ENCODE results near the gene RPS18.
A peak's percentile ranks its signal among the peaks of the same experiment; 100 is the strongest.

Gene RPS18

DNA sequence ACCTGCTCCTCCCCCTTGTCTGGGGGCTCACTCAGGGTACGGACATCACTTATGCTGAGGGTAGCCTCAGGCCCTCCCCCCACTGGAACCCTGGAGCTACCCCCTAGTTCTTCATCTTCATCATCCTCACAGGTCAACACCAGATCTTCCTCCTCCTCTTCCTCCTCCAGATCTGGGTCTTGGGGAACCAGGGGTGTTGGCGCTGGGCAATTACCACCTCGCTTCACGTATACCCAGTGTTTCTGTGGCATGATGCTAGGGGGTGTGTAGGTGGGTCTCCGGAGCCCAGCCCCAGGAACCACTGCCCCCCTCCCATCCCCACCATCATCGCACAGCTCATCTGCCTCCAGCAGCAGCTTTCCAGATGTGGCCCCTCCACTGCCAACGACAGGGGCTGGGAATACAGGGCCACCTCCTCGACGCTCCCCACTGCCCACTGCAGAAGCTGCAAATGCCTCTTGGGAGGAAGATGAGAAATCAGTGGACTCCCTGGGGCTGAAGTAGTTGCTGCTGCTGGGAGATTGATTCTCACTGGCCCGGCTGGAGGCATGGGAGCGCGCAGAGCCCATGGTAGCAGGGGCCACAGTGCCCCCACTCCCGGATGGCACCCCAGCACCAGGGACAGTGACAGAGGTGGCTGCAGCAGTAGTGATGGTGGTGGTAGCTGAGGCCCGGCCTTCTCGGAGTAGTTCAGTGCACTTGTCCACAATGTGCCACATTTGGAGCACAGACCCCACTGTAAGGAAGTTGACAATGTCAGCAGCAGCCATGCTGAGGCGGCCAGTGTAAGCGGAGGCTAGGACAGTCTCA, 44.1 kb downstream of the RPS18 start:
- TF ChIP-seq, protein P1, sequence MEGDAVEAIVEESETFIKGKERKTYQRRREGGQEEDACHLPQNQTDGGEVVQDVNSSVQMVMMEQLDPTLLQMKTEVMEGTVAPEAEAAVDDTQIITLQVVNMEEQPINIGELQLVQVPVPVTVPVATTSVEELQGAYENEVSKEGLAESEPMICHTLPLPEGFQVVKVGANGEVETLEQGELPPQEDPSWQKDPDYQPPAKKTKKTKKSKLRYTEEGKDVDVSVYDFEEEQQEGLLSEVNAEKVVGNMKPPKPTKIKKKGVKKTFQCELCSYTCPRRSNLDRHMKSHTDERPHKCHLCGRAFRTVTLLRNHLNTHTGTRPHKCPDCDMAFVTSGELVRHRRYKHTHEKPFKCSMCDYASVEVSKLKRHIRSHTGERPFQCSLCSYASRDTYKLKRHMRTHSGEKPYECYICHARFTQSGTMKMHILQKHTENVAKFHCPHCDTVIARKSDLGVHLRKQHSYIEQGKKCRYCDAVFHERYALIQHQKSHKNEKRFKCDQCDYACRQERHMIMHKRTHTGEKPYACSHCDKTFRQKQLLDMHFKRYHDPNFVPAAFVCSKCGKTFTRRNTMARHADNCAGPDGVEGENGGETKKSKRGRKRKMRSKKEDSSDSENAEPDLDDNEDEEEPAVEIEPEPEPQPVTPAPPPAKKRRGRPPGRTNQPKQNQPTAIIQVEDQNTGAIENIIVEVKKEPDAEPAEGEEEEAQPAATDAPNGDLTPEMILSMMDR (IDR thresholded peaks at IDR 0.05; ENCODE audit: low read depth, low read length) = no peak
- H3K4me3 ChIP-seq (replicated peaks in 1 of 2; ENCODE audit: low read depth in 2 of 2, low read length in 2 of 2) = no peak overlapping the region
- no peak for DNase-seq (ENCODE audit: low read depth in 2 of 2)

DNA sequence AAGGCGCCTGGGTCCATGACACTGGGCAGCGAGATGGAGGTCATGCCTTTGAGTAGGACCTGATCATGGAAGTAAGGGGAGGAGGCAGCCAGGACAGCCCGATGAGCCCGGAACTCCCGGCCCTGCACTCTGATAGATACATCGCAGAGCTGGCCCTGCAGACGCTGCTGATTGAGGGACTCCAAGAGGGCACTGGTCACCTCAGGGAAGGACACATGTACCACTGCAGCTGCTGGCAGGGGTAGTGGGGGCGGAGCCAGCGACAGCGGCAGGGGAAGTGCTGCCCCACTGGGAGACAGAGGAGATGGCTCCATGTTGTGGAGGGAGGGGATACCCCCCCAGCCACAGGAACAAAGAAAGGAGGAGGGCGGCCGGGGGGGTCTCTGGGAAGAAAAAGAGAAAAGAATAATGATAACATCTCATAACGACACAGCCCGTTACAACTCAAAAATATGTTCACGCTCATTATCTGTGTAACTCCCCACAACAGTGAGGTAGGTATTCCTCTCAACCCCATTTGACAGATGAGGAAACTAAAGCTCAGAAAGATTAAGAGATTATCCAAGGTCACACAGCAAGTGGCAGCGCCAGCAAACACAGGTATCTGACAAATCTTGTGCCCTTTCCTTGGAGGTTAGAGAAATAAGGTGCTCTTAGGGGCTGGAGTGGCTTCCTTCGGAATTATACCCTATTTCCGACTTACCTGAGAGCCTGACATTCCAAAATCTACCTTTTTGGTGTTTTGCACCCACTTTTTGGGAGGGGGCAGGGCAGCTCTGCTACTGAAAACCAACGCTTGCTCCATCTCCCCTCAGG, 44.9 kb downstream of the RPS18 start:
- H3K4me3 ChIP-seq (replicated peaks in 1 of 2; ENCODE audit: low read depth in 2 of 2, low read length in 2 of 2) = peak overlapping the region; percentile 55 to 63

DNA sequence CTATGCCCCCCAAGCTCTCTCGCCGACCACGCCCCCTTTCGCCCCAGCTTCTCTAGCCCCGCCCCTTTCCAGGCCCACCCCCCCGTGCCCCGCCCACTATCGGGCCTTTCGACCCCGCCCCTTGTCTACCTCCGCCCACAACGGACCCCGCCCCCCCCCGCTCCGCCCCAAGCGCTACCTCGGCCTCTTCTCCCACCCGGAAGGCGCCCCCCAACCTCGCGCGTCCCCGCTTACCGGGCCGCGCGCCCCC, 45.5 kb downstream of the RPS18 start:
- no peak for DNase-seq (ENCODE audit: low read depth in 2 of 2)
- peak overlapping the region; percentile 55 to 63 for H3K4me3 ChIP-seq (replicated peaks in 1 of 2; ENCODE audit: low read depth in 2 of 2, low read length in 2 of 2)
- TF ChIP-seq, protein P1 (IDR thresholded peaks at IDR 0.05; ENCODE audit: low read depth, low read length) = no peak

More for the DNA sequence above, 44.9 kb downstream of the RPS18 start:
- TF ChIP-seq, protein P1 (IDR thresholded peaks at IDR 0.05; ENCODE audit: low read depth, low read length) = no peak
- no peak for DNase-seq (ENCODE audit: low read depth in 2 of 2)

DNA sequence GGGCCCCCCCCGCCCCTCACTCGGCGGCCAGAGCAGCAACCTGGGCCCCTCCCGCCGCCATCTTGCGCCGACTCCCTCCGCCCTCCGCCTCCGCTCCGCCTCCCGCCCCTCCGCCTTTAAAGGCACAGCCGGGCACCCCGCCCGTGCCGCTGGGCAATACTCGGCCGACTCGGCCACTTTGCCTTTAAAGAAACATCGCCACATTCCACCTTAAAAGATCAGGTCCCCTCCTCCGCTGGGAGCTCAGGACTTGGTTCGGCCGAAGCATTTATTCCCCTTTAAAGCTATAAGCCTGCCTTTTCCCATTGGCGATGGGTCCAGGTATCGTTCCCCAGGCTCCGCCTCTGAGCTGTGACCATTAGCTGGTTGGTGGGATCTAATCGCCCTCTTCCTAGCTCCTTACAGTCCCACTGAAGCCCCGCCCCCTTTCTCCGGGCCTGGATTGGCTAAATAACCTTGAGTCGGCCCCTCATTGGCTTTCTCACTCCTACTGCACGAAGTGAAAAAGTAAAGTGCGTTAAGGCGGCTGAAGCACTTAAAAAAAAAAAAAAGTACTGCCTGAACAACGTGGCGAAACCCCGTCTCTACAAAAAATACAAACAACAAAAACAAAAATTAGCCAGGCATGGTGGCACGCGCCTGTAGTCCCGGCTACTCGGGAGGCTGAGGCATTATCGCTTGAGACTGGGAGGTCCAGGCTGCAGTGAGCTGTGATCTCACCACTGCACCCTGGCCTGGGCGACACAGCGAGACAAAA, 46.0 kb downstream of the RPS18 start, which contains the start of gene ZBTB22:
TSS of gene ZBTB22 (minus strand) at position 76 of the 757 bp plus-strand sequence. CDS start 828 bp downstream, outside the sequence.
- DNase-seq (ENCODE audit: low read depth in 2 of 2) = peak; percentile 99 to 100
- TF ChIP-seq, protein P1 (IDR thresholded peaks at IDR 0.05; ENCODE audit: low read depth, low read length) = no peak
- H3K4me3 ChIP-seq (replicated peaks in 1 of 2; ENCODE audit: low read depth in 2 of 2, low read length in 2 of 2) = peak within 1 kb of the TSS; percentile 55 to 63

DNA sequence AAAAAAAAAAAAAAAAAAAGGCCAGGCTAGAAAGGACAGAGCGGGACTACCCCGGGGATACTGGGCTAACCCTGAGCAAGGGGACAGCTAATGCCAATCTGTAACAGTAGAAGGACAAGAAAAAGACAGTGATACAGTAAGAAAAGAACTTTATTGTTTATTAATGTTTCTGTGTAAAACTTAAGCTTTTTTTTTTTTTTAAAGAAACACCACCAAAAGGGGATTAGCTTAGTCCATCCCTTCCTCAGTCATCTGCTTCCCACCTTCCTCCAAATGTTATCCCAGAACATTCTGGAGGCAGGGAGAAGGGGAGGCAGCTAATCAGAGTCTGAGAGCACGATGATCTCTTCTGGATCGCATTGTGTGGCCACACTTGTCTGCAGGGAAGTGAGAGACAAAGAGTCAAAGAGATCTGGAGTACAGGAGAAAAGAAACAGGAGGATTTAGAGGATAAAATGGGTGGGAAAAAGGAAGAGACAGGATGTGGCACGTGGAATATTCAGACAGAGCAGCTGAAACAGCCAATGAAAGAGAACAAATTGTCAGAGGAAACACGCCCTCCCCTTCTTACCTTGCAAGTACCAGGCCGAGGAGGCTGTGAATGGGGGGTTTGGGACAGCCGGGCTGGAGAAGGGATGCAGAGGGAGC, 46.7 kb downstream of the RPS18 start:
- peak overlapping the region in 1 of 2 donors; percentile 63 for H3K4me3 ChIP-seq (replicated peaks in 1 of 2; ENCODE audit: low read depth in 2 of 2, low read length in 2 of 2)
- TF ChIP-seq, protein P1 (IDR thresholded peaks at IDR 0.05; ENCODE audit: low read depth, low read length) = no peak
- DNase-seq (ENCODE audit: low read depth in 2 of 2) = no peak

DNA sequence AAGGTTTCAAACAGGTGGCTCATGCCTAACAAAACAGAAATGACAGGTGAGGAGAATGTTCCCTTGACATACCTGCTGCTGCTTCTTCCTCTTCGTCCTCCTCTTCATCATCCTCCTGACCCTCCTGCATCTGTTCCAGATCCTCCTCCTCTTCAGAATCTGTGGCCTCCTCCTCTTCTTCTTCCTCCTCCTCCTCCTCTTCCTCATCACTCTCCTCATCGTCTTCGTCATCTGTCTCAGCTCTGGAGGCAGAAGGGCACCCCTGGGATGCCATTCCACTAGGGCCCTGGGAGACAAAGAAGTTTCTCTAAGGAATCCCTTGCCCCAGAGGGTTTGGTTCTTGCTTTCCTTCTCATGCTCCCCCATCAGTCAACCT, 48.1 kb downstream of the RPS18 start:
- peak overlapping the region; percentile 11 to 84 for H3K4me3 ChIP-seq (replicated peaks in 1 of 2; ENCODE audit: low read depth in 2 of 2, low read length in 2 of 2)
- no peak for DNase-seq (ENCODE audit: low read depth in 2 of 2)
- TF ChIP-seq, protein P1 (IDR thresholded peaks at IDR 0.05; ENCODE audit: low read depth, low read length) = no peak

Measured in cardiac fibroblast (primary cell).